ENCODE results near the gene ASCL2.

DNA sequence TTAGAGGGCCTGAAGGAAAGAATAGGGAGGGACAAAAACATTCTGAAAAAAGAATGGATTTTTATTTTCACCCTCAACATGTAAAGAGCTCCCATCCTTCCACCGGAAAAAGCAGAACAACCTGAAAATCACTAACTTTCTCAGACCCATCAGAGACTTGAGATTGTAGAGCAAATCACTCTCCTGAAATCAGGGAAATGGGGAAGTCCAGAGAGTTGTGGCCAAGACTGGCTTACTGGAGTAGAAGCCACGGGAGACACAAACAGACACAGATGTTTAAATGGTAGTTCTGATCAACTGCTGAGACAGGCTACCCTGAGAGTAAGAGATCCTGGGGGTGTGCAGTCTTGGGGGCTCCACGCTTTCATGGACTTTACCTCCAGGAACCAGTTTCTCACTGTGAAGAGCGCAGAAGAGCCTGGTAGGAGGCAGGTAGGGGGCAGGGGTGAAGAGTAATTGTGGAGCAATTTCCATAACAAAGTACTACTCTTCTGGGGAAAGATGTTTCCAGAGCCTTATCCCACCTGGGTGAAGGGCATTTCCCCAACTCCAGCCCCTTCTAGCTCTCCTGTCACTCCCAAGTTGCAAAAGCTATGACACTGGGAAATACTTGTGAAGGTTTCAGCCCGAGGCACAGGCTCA is 47.1 kb downstream of the ASCL2 start:
- TF ChIP-seq, protein P1, sequence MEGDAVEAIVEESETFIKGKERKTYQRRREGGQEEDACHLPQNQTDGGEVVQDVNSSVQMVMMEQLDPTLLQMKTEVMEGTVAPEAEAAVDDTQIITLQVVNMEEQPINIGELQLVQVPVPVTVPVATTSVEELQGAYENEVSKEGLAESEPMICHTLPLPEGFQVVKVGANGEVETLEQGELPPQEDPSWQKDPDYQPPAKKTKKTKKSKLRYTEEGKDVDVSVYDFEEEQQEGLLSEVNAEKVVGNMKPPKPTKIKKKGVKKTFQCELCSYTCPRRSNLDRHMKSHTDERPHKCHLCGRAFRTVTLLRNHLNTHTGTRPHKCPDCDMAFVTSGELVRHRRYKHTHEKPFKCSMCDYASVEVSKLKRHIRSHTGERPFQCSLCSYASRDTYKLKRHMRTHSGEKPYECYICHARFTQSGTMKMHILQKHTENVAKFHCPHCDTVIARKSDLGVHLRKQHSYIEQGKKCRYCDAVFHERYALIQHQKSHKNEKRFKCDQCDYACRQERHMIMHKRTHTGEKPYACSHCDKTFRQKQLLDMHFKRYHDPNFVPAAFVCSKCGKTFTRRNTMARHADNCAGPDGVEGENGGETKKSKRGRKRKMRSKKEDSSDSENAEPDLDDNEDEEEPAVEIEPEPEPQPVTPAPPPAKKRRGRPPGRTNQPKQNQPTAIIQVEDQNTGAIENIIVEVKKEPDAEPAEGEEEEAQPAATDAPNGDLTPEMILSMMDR (IDR thresholded peaks at IDR 0.05 in 2 of 3, conservative IDR thresholded peaks at IDR 0.05 in 1 of 3; ENCODE audit: control insufficient read depth in 2 of 3, extremely low read depth in 1 of 3, insufficient read depth in 1 of 3, low read depth in 3 of 3, low read length in 3 of 3) = no peak
- TF ChIP-seq POLR2A (IDR thresholded peaks at IDR 0.05; ENCODE audit: low read depth, low read length) = no peak
- TF ChIP-seq BMI1 (IDR thresholded peaks at IDR 0.05; ENCODE audit: borderline replicate concordance) = no peak
- TF ChIP-seq, protein P2, sequence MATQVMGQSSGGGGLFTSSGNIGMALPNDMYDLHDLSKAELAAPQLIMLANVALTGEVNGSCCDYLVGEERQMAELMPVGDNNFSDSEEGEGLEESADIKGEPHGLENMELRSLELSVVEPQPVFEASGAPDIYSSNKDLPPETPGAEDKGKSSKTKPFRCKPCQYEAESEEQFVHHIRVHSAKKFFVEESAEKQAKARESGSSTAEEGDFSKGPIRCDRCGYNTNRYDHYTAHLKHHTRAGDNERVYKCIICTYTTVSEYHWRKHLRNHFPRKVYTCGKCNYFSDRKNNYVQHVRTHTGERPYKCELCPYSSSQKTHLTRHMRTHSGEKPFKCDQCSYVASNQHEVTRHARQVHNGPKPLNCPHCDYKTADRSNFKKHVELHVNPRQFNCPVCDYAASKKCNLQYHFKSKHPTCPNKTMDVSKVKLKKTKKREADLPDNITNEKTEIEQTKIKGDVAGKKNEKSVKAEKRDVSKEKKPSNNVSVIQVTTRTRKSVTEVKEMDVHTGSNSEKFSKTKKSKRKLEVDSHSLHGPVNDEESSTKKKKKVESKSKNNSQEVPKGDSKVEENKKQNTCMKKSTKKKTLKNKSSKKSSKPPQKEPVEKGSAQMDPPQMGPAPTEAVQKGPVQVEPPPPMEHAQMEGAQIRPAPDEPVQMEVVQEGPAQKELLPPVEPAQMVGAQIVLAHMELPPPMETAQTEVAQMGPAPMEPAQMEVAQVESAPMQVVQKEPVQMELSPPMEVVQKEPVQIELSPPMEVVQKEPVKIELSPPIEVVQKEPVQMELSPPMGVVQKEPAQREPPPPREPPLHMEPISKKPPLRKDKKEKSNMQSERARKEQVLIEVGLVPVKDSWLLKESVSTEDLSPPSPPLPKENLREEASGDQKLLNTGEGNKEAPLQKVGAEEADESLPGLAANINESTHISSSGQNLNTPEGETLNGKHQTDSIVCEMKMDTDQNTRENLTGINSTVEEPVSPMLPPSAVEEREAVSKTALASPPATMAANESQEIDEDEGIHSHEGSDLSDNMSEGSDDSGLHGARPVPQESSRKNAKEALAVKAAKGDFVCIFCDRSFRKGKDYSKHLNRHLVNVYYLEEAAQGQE (IDR thresholded peaks at IDR 0.05; ENCODE audit: low read depth, low read length) = no peak
- TF ChIP-seq SUZ12 (IDR thresholded peaks at IDR 0.05; ENCODE audit: unreplicated experiment) = no peak
- TF ChIP-seq, protein P3, sequence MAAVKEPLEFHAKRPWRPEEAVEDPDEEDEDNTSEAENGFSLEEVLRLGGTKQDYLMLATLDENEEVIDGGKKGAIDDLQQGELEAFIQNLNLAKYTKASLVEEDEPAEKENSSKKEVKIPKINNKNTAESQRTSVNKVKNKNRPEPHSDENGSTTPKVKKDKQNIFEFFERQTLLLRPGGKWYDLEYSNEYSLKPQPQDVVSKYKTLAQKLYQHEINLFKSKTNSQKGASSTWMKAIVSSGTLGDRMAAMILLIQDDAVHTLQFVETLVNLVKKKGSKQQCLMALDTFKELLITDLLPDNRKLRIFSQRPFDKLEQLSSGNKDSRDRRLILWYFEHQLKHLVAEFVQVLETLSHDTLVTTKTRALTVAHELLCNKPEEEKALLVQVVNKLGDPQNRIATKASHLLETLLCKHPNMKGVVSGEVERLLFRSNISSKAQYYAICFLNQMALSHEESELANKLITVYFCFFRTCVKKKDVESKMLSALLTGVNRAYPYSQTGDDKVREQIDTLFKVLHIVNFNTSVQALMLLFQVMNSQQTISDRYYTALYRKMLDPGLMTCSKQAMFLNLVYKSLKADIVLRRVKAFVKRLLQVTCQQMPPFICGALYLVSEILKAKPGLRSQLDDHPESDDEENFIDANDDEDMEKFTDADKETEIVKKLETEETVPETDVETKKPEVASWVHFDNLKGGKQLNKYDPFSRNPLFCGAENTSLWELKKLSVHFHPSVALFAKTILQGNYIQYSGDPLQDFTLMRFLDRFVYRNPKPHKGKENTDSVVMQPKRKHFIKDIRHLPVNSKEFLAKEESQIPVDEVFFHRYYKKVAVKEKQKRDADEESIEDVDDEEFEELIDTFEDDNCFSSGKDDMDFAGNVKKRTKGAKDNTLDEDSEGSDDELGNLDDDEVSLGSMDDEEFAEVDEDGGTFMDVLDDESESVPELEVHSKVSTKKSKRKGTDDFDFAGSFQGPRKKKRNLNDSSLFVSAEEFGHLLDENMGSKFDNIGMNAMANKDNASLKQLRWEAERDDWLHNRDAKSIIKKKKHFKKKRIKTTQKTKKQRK (IDR thresholded peaks at IDR 0.05; ENCODE audit: low read depth, low read length) = no peak
- TF ChIP-seq, protein P4, sequence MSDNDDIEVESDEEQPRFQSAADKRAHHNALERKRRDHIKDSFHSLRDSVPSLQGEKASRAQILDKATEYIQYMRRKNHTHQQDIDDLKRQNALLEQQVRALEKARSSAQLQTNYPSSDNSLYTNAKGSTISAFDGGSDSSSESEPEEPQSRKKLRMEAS (IDR thresholded peaks at IDR 0.05; ENCODE audit: low read depth, low read length) = no peak
- no peak for TF ChIP-seq BRCA1 (IDR thresholded peaks at IDR 0.05; ENCODE audit: low read depth, low read length)
- no peak for TF ChIP-seq EP300 (IDR thresholded peaks at IDR 0.05; ENCODE audit: borderline replicate concordance in 1 of 2, control insufficient read depth in 1 of 2, low read depth in 2 of 2, low read length in 2 of 2)
- TF ChIP-seq RUNX3 (IDR thresholded peaks at IDR 0.05; ENCODE audit: low read length) = no peak
